ENCODE data around the gene TAOK2. TPM values are rescaled to one million over a fixed set of nuclear protein-coding genes. Genes with fewer than 3 reads are reported as not detected.

Gene TAOK2
- total RNA-seq, 1 donor, result 44.6 TPM

GRCh38 chr16:29984764-29985147 lies 11.1 kb downstream of the TAOK2 start:
- TF ChIP-seq CTCF (IDR thresholded peaks at IDR 0.05; ENCODE audit: insufficient read depth, low read length), result no peak
- H3K4me3 ChIP-seq (ENCODE audit: low read depth, low read length), result no peak overlapping the region
- no peak for DNase-seq (ENCODE audit: low read depth)

DNA sequence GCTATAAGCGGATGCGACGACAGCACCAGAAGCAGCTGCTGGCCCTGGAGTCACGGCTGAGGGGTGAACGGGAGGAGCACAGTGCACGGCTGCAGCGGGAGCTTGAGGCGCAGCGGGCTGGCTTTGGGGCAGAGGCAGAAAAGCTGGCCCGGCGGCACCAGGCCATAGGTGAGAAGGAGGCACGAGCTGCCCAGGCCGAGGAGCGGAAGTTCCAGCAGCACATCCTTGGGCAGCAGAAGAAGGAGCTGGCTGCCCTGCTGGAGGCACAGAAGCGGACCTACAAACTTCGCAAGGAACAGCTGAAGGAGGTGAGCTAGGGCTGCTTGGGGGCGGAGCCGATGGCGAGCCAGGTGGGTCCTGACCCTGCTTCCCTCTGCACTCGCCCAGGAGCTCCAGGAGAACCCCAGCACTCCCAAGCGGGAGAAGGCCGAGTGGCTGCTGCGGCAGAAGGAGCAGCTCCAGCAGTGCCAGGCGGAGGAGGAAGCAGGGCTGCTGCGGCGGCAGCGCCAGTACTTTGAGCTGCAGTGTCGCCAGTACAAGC lies 11.7 kb downstream of the TAOK2 start:
- TF ChIP-seq CTCF (IDR thresholded peaks at IDR 0.05; ENCODE audit: insufficient read depth, low read length), result no peak
- no peak overlapping the region for H3K4me3 ChIP-seq (ENCODE audit: low read depth, low read length)
- no peak for DNase-seq (ENCODE audit: low read depth)

- DNase-seq (ENCODE audit: low read depth), result no peak
- TF ChIP-seq CTCF (IDR thresholded peaks at IDR 0.05; ENCODE audit: insufficient read depth, low read length), result no peak
- no peak overlapping the region for H3K4me3 ChIP-seq (ENCODE audit: low read depth, low read length)
Measured at GRCh38 chr16:29986231-29986630, 12.6 kb downstream of the TAOK2 start.

- no peak for DNase-seq (ENCODE audit: low read depth)
- no peak for TF ChIP-seq CTCF (IDR thresholded peaks at IDR 0.05; ENCODE audit: insufficient read depth, low read length)
- no peak overlapping the region for H3K4me3 ChIP-seq (ENCODE audit: low read depth, low read length)
Measured at GRCh38 chr16:29986931-29987330, 13.3 kb downstream of the TAOK2 start.

DNA sequence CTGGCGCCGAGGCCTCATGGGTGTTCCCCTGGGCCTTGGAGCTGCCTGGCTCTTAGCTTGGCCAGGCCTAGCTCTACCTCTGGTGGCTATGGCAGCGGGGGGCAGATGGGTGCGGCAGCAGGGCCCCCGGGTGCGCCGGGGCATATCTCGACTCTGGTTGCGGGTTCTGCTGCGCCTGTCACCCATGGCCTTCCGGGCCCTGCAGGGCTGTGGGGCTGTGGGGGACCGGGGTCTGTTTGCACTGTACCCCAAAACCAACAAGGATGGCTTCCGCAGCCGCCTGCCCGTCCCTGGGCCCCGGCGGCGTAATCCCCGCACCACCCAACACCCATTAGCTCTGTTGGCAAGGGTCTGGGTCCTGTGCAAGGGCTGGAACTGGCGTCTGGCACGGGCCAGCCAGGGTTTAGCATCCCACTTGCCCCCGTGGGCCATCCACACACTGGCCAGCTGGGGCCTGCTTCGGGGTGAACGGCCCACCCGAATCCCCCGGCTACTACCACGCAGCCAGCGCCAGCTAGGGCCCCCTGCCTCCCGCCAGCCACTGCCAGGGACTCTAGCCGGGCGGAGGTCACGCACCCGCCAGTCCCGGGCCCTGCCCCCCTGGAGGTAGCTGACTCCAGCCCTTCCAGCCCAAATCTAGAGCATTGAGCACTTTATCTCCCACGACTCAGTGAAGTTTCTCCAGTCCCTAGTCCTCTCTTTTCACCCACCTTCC lies 13.9 kb downstream of the TAOK2 start:
- H3K4me3 ChIP-seq (ENCODE audit: low read depth, low read length), result no peak overlapping the region
- no peak for TF ChIP-seq CTCF (IDR thresholded peaks at IDR 0.05; ENCODE audit: insufficient read depth, low read length)
- DNase-seq (ENCODE audit: low read depth), result no peak

GRCh38 chr16:29988346-29989075 lies 14.8 kb downstream of the TAOK2 start:
- no peak for DNase-seq (ENCODE audit: low read depth)
- TF ChIP-seq CTCF (IDR thresholded peaks at IDR 0.05; ENCODE audit: insufficient read depth, low read length), result no peak
- no peak overlapping the region for H3K4me3 ChIP-seq (ENCODE audit: low read depth, low read length)
